NCI-H2029 (cell line): Measurements from ENCODE around the gene ELAVL2.

ENCODE experiments used
- DNase-seq: peaks from one replicate; lab custom pipeline; 2025; lab: John Stamatoyannopoulos, UW

Gene ELAVL2

GRCh38 chr9:23721466-23721865 is 104.6 kb downstream of the ELAVL2 start:
- no peak for DNase-seq

- no peak for DNase-seq
Measured at GRCh38 chr9:23717505-23717904, 108.5 kb downstream of the ELAVL2 start.

GRCh38 chr9:23707249-23707648 is 118.8 kb downstream of the ELAVL2 start:
- no peak for DNase-seq

GRCh38 chr9:23702311-23702922 is 123.6 kb downstream of the ELAVL2 start:
- DNase-seq: no peak

- no peak for DNase-seq
Measured at GRCh38 chr9:23701291-23701690, 124.7 kb downstream of the ELAVL2 start.

GRCh38 chr9:23700359-23700758 is 125.7 kb downstream of the ELAVL2 start:
- no peak for DNase-seq

- DNase-seq: no peak
Measured at GRCh38 chr9:23698161-23698560, 127.9 kb downstream of the ELAVL2 start.

- no peak for DNase-seq
Measured at GRCh38 chr9:23695572-23695971, 130.5 kb downstream of the ELAVL2 start.

- no peak for DNase-seq
Measured at GRCh38 chr9:23693374-23693773, 132.7 kb downstream of the ELAVL2 start.

- no peak for DNase-seq
Measured at GRCh38 chr9:23686896-23687295, 139.1 kb downstream of the ELAVL2 start.

- no peak for DNase-seq
Measured at GRCh38 chr9:23686257-23686656, 139.8 kb downstream of the ELAVL2 start.

GRCh38 chr9:23683611-23684061 is 142.4 kb downstream of the ELAVL2 start:
- no peak for DNase-seq

GRCh38 chr9:23682891-23683431 is 143.1 kb downstream of the ELAVL2 start:
- no peak for DNase-seq

- DNase-seq: no peak
Measured at GRCh38 chr9:23682352-23682751, 143.7 kb downstream of the ELAVL2 start.

- no peak for DNase-seq
Measured at GRCh38 chr9:23677446-23677845, 148.6 kb downstream of the ELAVL2 start.

- no peak for DNase-seq
Measured at GRCh38 chr9:23674016-23674585, 151.9 kb downstream of the ELAVL2 start.

- DNase-seq: no peak
Measured at GRCh38 chr9:23672151-23672550, 153.9 kb downstream of the ELAVL2 start.

- no peak for DNase-seq
Measured at GRCh38 chr9:23669776-23670175, 156.3 kb downstream of the ELAVL2 start.

GRCh38 chr9:23665635-23666034 is 160.4 kb downstream of the ELAVL2 start:
- DNase-seq: no peak

GRCh38 chr9:23665051-23665450 is 161.0 kb downstream of the ELAVL2 start:
- DNase-seq: no peak

- no peak for DNase-seq
Measured at GRCh38 chr9:23663946-23664345, 162.1 kb downstream of the ELAVL2 start.

- DNase-seq: no peak
Measured at GRCh38 chr9:23663536-23663935, 162.5 kb downstream of the ELAVL2 start.

- DNase-seq: no peak
Measured at GRCh38 chr9:23663125-23663524, 162.9 kb downstream of the ELAVL2 start.

- no peak for DNase-seq
Measured at GRCh38 chr9:23662320-23662719, 163.7 kb downstream of the ELAVL2 start.
